GM23338 (cell line): ENCODE data around the gene C1orf198. TPM values are rescaled to one million over a fixed set of nuclear protein-coding genes. Genes with fewer than 3 reads are reported as not detected.

Source experiments
- ATAC-seq: fragments of 200-7000 bp; cut with Tn5 transposase; 3 replicates; pipeline ENCODE4 v1.9.1; 2020
- DNase-seq: peaks from one replicate; pipeline ENCODE4 v3.0.0-alpha.2; 2015; ENCODE audit warnings: low spot score
- H2AFZ ChIP-seq: fragments of 200-600 bp; sonication (generic); 2 replicates; pipeline ENCODE4 v1.8.0; 2016; ENCODE audit warnings: antibody characterized with exemption, mild to moderate bottlenecking, moderate library complexity
- H3F3A ChIP-seq: fragments of 200-600 bp; sonication (generic); replicated peaks from 2 replicates; pipeline ENCODE4 v1.8.0; 2017; ENCODE audit warnings: antibody characterized with exemption, mixed run types, low read depth
- H3K27ac ChIP-seq: fragments of 200-600 bp; sonication (generic); 2 replicates; pipeline ENCODE4 v1.6.1; 2016; ENCODE audit warnings: low read depth
- H3K27me3 ChIP-seq: fragments of 200-600 bp; sonication (generic); 2 replicates; pipeline ENCODE4 v1.8.0; 2016; ENCODE audit warnings: mild to moderate bottlenecking, mixed run types, moderate library complexity; ENCODE audit not compliant: insufficient read depth
- H3K36me3 ChIP-seq: fragments of 200-600 bp; sonication (generic); 2 replicates; pipeline ENCODE4 v1.8.0; 2016; ENCODE audit warnings: mild to moderate bottlenecking; ENCODE audit not compliant: insufficient read depth
- H3K4me1 ChIP-seq: fragments of 200-600 bp; sonication (generic); 2 replicates; pipeline ENCODE4 v1.8.0; 2016; ENCODE audit warnings: mild to moderate bottlenecking, moderate library complexity; ENCODE audit not compliant: insufficient read depth
- H3K4me2 ChIP-seq: fragments of 200-600 bp; sonication (generic); 2 replicates; pipeline ENCODE4 v1.7.1; 2017; ENCODE audit warnings: mixed run types
- H3K4me3 ChIP-seq: fragments of 200-600 bp; sonication (generic); 2 replicates; pipeline ENCODE4 v1.6.1; 2016; ENCODE audit warnings: mixed run types
- H3K79me2 ChIP-seq: fragments of 200-600 bp; sonication (generic); replicated peaks from 2 replicates; pipeline ENCODE4 v1.8.0; 2017; ENCODE audit warnings: mild to moderate bottlenecking; ENCODE audit not compliant: insufficient read depth
- H3K9me2 ChIP-seq: fragments of 200-600 bp; sonication (generic); 2 replicates; pipeline ENCODE4 v1.8.0; 2017; ENCODE audit not compliant: insufficient read depth
- H4K20me1 ChIP-seq: fragments of 200-600 bp; sonication (generic); replicated peaks from 2 replicates; pipeline ENCODE4 v1.8.0; 2017; ENCODE audit warnings: mild to moderate bottlenecking; ENCODE audit not compliant: insufficient read depth
- H3K27ac Mint-ChIP-seq: 2 replicates; pipeline ENCODE4 v1.8.0; 2020; ENCODE audit warnings: inconsistent platforms, mild to moderate bottlenecking, moderate library complexity, mixed read lengths
- H3K27me3 Mint-ChIP-seq: 3 replicates; pipeline ENCODE4 v1.8.0; 2022; ENCODE audit warnings: low read depth, mild to moderate bottlenecking, moderate library complexity, mixed read lengths, inconsistent platforms; ENCODE audit not compliant: insufficient read depth, poor library complexity
- H3K36me3 Mint-ChIP-seq: 3 replicates; pipeline ENCODE4 v1.8.0; 2021; ENCODE audit warnings: low read depth, mild to moderate bottlenecking, inconsistent platforms, moderate library complexity, mixed read lengths
- H3K4me1 Mint-ChIP-seq: 3 replicates; pipeline ENCODE4 v1.8.0; 2020; ENCODE audit warnings: mild to moderate bottlenecking, inconsistent platforms, mixed read lengths
- H3K4me3 Mint-ChIP-seq: 3 replicates; pipeline ENCODE4 v1.8.0; 2021; ENCODE audit warnings: moderate library complexity, mild to moderate bottlenecking, inconsistent platforms, mixed read lengths
- H3K9me3 Mint-ChIP-seq: 3 replicates; pipeline ENCODE4 v1.8.0; 2020; ENCODE audit warnings: moderate library complexity, mild to moderate bottlenecking, inconsistent platforms, mixed read lengths
- ETS1 ChIP-seq: IDR thresholded peaks from 2 replicates; pipeline ENCODE4 v1.6.1; 2016; ENCODE audit warnings: antibody characterized with exemption
- EZH2phosphoT487 ChIP-seq: fragments of 200-600 bp; sonication (generic); IDR thresholded peaks from one replicate; pipeline ENCODE4 v1.8.1; 2018; ENCODE audit warnings: antibody characterized with exemption; ENCODE audit not compliant: unreplicated experiment
- REST ChIP-seq: IDR thresholded peaks from one replicate; pipeline ENCODE4 v1.6.1; 2018; ENCODE audit warnings: antibody characterized with exemption; ENCODE audit not compliant: unreplicated experiment
- ZNF331 ChIP-seq: fragments of 250-450 bp; sonication (Bioruptor Pico); IDR thresholded peaks from 2 replicates; pipeline ENCODE4 v1.5.0; 2020; ENCODE audit warnings: low read depth, mild to moderate bottlenecking, moderate library complexity
- ZNF462 ChIP-seq: fragments of 250-450 bp; sonication (Bioruptor Pico); IDR thresholded peaks from 2 replicates; pipeline ENCODE4 v1.5.0; 2020; ENCODE audit warnings: mild to moderate bottlenecking, moderate library complexity
- polyA plus RNA-seq: library from polyadenylated mRNA; unstranded; fragments of >200 nt; fragmentation: Nextera tagmentation; extraction: Ambion mirVana; gene quantifications from 2 replicates; pipeline ENCODE4 v1.2.1, GENCODE V29; 2016
- total RNA-seq: library from RNA; depleted of rRNA; stranded (reverse); fragments of >200 nt; shearing (Covaris generic); gene quantifications from 2 replicates; pipeline ENCODE4 v1.2.3, GENCODE V29; 2014

Gene C1orf198
- total and polyA plus RNA-seq, 2 experiments from 2014 or later, result 14.9 to 46.6 TPM

- H2AFZ ChIP-seq, result no peak overlapping the region
- H3K9me2 ChIP-seq, result no peaks in the 10 kb centered on the region
- no peaks in the 10 kb centered on the region; the same call in 1 of the 2 replicates for H4K20me1 ChIP-seq
- TF ChIP-seq ZNF331 (CRISPR knock-in tag) (no peak), ZNF462 (no peak), EZH2phosphoT487 (no peak), ETS1 (no peak), REST (no peak)
- no peaks in the 10 kb centered on the region for H3K79me2 ChIP-seq
- no peak for ATAC-seq
- no peaks in the 10 kb centered on the region for H3K9me3 Mint-ChIP-seq
- H3K4me1 ChIP-seq, result no peaks in the 10 kb centered on the region
- no peaks in the 10 kb centered on the region for H3F3A ChIP-seq
- no peaks in the 10 kb centered on the region for H3K27me3 ChIP-seq
- no peak for DNase-seq
- H3K27ac Mint-ChIP-seq, result no peak overlapping the region
- no peaks in the 10 kb centered on the region for H3K36me3 Mint-ChIP-seq
- H3K4me1 Mint-ChIP-seq, result no peaks in the 10 kb centered on the region
- no peak overlapping the region for H3K4me3 ChIP-seq
- no peaks in the 10 kb centered on the region for H3K36me3 ChIP-seq
- no peak overlapping the region for H3K4me2 ChIP-seq
- peaks cover 2% of the 10 kb centered on the region for H3K27me3 Mint-ChIP-seq
- H3K4me3 Mint-ChIP-seq, result no peak overlapping the region
- H3K27ac ChIP-seq, result no peak overlapping the region
These were observed 40.5 kb downstream of the C1orf198 start for GRCh38 chr1:230827801-230828200.
